ENCODE measurements around the gene FKBP6.
"Not testable (repeated sequence)": the region's sequence is repeated elsewhere in the genome, so short reads cannot be mapped to it uniquely, and the experiment has no call there.

The FKBP6 gene

DNA sequence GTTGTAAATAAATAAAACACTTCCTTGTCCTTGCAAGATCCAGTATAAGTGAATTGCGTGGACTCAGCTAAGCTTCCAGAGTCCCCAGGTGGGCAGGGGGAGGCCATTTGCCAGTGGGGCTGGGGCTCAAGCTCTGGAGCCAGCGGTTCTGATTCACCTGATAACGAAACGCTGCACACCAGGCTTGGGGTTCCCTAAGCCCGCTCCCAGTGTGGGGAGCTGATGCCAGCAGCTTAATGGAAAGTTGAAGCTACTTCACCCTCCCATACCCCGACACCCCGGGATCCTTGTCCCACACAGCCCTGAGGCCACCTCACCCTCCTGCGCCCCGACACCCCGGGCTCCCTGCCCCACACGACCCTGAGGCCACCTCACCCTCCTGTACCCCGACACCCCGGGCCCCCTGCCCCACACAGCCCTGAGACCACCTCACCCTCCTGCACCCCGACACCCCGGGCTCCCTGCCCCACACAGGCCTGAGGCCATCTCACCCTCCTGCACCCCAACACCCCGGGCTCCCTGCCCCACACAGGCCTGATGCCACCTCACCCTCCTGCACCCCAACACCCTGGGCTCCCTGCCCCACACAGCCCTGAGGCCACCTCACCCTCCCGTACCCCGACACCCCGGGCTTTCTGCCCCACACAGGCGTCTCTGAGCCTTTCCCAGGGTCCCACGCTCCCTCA, 30.8 kb downstream of the FKBP6 start:
- no peak for DNase-seq (ENCODE audit: low spot score)

DNA sequence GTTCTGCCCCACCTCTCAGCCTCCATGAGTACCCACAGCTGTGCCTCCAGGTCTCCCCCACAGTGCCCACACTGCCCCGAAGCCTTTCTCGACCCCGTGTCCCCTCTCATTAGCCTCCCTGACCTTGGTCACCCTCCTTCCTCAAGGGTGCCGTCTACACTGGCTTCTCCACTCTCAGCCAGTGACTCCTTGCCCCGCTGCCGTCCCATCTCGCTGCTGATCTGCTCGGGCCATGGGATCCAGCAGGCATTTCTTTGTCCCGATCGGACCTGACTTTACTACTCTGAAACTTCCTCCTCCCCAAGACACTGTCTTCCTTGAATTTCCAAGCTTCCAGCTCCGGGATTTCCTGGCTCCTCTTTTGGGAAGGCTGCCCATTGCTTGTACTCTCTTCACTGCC, 31.3 kb downstream of the FKBP6 start:
- DNase-seq (ENCODE audit: low spot score), result no peak

DNA sequence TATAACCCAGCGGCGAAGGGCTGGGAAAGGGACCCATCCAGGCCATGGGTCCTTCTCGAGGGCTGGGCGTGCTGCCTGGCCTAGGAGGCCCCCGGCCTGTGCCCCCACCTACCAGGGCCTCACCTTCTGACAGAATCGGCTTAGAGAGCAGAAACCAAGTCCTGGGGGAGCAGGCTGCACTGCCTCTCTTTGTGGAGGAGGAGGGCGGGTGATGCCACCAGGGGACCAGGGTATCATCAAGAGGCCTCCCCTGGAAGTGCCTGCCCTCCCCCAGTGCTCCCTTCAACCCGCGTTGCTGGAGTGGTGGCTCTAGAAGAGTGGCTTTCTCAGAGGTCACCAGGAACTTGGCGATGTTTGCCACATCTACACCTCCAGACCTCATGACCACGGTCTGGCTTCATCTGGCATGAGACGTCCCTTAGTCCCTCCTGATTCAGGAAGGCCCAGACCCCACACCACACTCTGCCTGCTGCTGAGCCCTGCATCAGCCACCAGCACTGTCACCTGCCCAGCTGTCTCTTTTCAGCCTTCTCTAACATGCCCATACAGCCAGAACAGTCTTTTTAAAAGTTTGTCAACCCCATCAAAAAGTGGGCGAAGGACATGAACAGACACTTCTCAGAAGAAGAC, 31.9 kb downstream of the FKBP6 start:
- no peak for DNase-seq (ENCODE audit: low spot score)

DNA sequence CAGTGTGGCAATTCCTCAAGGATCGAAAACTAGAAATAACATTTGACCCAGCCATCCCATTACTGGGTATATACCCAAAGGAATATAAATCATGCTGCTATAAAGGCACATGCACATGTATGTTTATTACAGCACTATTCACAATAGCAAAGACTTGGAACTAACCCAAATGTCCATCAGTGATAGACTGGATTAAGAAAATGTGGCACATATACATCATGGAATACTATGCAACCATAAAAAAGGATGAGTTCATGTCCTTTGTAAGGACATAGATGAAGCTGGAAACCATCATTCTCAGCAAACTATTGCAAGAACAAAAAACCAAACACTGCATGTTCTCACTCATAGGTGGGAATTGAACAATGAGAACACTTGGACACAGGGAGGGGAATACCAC, 32.6 kb downstream of the FKBP6 start:
- DNase-seq (ENCODE audit: low spot score), result not testable (repeated sequence)

DNA sequence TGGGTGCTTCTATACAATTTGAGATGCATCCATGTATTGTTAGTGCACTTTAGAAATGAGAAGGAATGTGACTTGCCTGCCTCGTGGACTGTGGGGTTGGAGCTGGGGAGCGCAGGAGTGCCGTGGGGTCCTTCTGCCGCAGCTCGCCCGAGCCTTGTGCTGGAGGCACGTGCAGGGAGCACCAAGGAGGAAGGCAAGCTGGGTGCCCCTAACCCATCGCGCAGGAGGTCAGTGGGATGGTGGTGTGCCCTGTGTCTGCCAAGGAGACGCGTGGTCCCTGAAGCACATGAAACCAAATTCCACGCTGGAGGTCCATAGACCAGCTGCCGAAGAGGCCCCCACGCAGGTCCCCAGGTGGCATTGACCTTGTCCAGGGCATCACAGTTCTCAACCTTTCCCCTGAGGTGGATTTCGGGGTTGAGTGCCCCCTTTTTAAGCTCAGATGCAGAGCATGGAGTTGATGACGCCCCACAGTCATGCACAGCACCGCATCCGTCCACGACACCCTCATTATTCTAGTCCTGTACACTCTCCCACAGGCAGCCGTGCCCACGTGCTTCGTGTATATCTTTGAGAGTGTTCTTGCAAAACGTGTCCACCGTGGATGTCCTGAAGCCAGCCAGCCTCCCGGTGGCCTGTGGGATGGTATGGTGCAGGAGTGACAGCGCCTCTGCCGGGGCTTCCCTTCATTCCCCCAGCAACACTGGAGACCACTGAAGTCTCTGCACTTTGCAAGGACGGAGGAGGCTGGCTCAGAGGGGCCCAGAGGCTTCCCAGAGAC, 35.5 kb downstream of the FKBP6 start:
- DNase-seq (ENCODE audit: low spot score), result no peak

DNA sequence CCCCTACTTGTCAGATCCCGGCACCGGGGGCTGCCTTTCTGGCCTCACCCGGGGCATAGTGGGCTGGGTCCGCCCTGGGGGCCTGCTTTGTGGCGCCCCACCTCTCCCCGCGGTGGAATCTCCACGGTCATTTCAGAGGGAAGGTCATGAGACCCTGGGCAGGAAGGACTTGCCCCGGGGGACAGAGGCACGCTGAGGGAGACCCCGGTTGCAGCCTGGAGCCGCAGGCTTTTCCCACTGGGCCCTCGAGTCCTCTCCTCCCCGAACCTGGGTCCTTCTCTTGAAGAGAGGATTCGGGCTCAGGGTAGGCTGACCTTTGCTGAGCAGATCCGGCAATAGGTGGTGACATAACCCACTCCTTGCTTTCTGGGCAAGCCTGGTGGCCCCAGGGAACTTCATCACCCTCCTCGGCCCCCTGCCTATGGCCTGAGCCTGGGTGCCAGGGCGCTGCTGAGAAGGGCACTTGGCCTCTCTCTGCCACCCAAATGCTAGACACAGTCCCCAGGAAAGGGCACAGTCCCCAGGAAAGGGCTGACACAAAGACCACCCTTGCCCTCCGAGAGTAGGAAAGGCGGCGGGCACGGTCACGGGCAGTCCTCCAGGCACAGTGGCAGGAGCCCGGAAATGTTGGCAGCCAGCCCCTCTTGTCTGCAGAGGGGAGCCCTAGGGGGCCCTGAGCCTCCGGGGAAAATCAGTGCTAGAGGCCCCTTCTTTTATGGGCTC, 36.2 kb downstream of the FKBP6 start:
- no peak for DNase-seq (ENCODE audit: low spot score)

DNA sequence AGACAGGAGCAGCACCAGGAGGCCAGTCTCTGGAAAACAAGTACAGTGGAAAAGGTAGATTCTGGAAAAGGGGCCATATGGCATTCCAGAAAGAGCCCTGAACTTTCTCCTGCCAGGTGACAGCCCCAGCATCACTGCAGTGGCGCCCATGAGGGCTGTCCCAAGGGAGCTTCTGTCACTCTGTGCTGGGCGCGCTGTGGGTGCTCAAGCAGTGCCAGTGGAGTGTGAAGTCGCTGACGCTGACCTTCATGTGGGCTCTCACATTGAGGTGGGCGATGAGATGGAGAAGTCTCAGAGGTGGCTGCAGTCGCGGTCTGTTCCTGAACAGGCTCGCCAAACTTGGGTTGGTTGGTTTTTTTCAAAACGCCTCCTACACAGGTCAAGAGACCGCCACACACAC, 38.2 kb downstream of the FKBP6 start:
- DNase-seq (ENCODE audit: low spot score), result no peak

DNA sequence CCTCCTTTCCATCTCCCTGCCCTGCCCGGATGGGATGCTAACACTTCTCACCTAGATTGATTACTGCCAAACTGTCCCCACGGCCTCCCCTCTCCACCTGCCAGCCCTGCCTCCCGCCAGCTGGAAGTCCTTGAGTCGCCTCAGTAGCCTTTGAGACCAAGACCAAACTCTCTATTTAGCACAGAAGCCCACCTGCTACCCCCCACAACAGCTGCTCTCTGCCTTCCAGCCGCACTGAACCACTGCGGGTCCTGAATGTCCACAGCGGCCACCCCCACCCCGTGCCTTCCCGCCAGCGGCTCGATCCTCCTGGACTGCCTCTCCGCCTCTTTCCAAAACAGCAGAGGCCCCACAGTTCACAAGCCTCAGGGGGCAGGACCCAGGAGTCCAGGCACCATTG, 39.0 kb downstream of the FKBP6 start:
- no peak for DNase-seq (ENCODE audit: low spot score)

DNA sequence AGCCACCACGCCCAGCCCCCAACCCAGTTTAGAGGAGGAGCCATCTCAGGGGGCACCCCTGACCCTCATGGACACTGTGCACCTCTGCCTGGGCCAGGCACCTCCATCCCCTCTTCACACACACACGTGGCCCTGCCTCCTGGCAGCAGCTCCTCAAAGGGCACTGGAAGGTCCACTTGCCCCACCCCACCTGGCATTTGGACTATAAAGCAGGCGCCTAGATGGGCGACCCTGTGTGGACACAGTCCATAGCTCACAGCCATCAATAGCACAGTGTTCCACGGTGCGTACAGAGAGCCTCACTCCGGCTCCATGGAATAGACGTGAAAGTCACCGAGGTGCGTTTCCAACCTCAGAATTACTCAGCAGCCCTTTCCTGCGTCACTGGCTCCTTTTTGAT, 41.0 kb downstream of the FKBP6 start:
- no peak for DNase-seq (ENCODE audit: low spot score)

DNA sequence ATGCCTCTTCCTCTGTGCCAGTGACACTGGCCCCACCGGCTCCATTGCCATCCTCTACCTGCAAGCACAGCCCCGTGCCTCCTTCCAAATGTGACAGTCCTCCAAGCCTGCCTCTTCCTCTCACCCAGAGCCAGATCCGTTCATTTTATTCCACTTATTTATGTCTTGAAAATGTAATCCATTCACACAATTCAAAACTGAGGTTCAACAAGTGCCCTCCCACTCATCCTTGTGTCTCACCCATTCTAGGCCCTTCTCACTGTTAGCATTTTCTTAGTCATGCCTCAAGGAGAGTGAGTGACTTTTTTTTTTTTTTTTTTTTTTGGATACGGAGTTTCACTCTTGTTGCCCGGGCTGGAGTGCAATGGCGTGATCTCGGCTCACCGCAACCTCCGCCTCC, 41.7 kb downstream of the FKBP6 start:
- no peak for DNase-seq (ENCODE audit: low spot score)

DNA sequence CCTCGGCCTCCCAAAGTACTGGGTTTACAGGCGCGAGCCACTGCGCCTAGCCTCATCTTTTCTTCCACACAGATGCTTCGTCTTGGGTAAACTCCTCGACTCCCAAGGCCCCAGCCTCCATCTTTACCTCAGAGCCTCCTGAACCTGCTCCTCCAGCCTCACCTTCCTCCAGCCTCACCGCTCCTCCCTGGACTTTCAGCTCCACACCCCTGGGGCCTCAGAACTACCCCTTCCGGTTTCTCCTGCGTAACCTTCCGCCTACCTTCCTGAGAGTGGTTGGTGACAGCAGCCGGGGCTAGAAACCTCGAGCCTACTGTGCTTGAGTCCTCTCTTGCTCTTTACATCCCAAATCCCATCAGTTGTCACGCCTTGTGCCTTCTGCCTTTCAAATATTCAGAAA, 45.8 kb downstream of the FKBP6 start:
- no peak for DNase-seq (ENCODE audit: low spot score)

DNA sequence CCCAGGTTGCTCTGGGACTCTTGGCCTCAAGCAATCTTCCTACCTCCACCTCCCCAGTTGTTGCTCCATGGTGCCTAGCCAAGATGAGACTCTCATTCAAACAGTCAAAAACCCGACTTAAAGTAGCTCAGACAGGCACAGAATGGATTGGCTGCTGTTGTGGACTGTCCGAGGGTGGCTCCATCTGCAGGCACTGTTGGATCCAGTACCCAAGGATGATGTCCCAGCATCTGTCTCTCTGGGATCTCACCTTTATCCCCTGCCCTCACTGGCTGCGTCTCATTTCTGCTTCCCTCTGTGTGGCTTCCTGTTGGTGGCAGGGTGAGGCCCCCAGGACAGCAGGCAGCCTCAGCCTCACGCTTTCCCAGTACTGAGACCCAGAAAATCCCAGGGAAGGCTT, 48.3 kb downstream of the FKBP6 start:
- not testable (repeated sequence) for DNase-seq (ENCODE audit: low spot score)

DNA sequence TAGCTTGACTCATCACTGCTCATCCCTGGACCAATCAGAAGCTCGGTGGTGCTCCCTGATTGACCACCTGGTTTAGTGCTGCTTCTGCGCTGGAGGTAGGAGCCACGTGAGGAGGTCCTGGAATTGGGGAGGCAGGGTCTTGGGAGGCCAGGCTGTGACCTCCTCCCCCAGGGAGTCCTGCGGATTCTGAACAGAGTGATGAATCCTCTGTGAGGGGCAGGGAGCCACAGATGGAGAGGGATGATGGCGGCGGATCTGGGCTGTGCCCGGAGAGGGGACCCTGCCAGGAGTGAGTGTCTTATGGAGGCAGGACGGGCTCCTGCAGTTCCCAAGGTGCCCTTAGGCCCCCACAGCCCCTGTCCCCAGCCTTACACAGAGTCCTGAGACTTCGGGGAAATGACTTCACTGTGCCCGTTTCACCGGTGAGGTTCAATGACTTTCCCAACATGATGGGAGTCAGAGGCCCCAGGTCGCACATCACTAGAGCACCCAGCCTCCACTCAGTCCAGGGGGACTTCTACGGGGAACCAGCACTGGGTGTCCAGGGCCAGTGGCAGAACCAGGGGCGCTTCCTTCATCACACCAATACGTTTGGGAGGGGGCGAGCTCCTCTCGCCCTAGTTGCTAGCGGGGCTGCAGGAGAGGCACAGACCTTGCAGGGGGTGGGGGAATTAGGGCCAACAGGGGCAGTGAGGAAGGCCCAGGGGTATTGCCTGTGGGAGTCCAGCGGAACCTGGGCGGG, 48.9 kb downstream of the FKBP6 start:
- DNase-seq (ENCODE audit: low spot score), result no peak

DNA sequence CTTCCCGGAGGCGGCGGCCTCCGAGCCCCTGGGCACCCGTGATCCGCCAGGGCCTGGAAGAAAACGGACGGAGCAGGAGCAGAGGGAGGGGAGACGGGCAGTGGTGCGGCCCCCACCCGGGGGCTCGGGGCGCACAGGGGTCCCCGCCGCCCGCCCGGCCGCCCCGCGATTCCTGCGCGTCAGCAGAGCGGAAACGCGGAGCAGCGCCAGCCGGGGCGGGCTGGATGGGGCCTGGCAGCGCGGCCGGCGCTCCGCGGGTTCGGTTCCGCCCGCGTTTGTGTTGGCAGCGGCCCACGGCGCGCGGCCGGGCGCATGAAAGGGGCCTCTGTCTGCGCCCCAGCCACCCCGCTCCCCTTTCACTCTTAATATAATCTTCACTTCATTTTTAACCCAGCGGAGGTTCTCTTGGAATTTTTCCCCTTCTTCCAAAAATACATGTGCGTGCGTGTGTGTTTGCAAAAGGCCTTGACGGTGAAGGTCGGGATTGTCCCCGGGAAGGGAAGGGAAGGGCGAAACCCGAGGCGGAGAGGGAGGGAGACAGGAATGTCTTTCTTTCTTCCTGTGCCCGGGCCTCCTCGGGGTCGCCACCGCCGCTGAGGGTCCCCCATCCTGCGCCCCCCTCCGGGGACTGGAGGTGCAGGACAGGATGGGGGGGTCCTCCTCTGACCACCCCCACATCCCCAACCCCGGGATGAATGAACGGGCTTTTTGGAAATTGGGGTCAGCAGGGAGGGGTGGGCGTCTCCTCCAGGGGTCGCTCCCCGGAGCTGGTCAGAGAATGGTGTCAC, 49.6 kb downstream of the FKBP6 start:
- not testable (repeated sequence) for DNase-seq (ENCODE audit: low spot score)

DNA sequence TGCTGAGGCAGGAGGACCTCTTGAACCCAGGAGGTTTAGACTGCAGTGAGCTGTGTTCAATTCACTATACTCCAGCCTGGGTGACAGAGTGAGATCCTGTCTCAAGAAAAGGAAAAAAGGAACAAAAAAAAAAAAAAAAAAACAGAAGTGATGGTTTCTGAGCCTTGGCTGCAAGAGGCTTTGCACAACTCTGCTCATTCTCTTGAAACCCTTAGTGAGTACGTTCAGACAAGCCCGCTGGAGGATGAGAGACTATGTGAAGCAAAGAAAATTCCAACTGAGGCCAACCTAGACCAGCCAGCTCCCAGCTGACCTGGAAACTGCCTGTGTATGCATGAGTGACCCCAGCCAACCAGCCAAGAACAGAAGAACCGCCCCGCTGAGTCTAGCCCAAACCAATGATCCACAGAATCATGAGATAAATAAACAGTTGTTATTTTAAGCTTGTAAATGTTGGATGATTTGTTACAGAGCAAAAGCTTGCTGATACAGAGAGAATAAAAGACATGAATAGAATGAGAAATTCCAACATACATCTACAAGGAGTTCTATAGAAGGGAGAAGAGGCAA, 55.1 kb downstream of the FKBP6 start:
- no peak for DNase-seq (ENCODE audit: low spot score)

DNA sequence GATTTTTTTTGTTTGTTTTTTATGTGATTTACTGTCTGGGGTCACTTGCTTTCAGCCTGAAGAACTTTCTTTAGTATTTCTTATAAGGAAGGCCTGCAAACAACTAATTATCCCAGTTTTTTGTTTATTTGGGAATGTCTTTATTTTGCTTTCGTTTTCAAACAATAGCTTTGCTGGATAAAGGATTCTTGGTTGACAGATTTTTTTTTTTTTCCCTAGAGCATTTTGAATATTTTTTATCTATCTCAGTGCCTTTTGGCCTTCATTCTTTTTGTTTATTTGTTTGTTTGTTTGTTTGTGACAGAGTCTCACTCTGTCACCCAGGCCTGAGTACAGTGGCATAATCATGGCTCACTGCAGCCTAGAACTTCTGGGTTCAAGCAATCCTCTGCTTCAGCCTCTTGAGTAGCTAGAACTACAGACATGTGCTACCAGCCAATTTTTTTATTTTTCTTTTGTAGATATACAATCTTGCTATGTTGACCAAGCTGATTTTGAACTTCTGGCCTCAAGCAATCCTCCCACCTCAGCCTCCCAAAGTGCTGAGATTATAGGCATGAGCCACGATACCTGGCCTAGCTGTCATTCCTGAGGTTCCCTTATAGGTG, 59.4 kb downstream of the FKBP6 start:
- DNase-seq (ENCODE audit: low spot score), result no peak

DNA sequence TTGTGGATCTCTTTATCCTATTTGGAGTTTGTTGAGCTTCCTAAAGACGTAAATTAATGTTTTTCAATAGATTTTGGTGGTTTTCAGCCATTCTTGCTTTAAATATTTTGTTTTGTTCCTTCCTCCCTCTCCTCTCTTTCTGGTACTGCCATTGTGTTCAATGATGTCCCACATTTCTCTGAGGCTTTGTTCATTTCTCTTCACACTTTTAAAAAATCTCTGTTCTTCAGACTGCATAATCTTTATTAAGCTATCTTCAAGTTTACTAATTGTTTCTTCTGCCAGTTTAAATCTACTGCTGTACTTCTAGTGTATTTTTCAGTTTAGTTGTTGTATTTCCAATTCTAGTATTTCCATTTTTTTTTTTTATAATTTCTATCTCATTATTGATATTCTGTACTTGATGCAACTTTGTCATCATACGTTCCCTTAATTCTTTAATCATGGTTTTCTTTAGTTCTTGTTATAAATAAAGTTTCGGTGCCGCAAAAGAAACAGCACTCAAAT, 60.0 kb downstream of the FKBP6 start:
- no peak for DNase-seq (ENCODE audit: low spot score)

DNA sequence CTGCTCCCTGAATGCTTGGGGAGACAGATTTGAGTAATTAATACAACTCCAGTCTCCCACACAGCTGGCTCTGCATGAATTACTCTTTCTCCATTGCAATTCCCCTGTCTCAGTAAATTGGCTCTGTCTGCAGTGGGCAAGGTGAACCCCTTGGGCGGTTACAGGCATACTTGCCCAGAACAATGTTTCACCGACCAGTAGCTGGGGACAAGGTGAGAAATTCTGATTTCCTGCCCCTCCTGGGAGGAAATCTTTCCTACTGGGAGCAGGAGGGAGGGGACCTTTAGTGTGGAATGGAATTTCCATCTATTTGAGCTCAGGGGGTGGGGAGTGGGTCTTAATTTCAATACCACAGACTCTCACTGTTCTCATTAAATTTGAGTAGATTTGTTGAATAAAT, 63.4 kb downstream of the FKBP6 start:
- no peak for DNase-seq (ENCODE audit: low spot score)

DNA sequence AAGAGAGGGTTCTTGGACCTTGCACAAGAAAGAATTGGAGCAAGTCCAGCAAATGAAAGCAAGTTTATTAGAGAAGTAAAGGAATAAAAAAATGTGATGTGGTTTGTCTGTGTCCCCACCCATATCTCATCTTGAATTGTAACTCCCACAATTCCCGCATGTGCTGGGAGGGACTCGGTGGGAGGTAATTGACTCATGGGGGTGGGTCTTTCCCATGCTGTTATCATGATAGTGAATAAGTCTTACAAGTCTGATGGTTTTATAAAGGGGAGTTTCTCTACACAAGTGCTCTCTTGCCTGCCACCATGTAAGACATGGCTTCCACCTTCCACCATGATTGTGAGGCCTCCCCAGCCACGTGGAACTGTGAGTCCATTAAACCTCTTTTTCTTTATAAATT, 66.5 kb downstream of the FKBP6 start:
- DNase-seq (ENCODE audit: low spot score), result no peak

Data from HuH-7.5 (cell line).